ENCODE results near the gene SUMF1. TPM values are rescaled to one million over a fixed set of nuclear protein-coding genes. Genes with fewer than 3 reads are reported as not detected.

Gene SUMF1
- polyA plus RNA-seq, 1 donor (not counting 4 experiments of a cell fraction or from before 2014, with no cell fraction given), result 36.1 TPM

DNA sequence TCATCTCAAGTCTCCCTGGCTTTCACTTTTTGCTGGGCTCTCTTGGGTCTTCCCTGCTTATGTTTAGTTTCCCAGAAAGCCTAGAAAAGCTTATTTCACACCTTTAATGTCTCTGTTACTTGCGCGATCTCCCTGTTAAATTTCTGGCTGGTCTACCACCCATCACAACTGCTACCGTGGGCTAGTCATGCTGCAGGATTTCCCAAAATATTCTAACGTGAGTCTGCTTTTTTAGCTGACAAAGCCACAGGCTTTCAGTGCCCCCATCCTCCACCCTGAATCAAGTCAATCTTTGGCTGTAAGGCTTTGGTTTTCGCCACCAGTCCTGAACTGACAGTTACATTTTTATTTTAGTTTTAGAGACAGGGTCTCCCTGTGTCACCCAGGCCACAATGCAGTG is 74.1 kb downstream of the SUMF1 start:
- no peaks in the 10 kb centered on the region for H3K9me1 ChIP-seq (ENCODE audit: control insufficient read depth, extremely low read depth, insufficient read depth, low read length)
- H2AFZ ChIP-seq (ENCODE audit: control insufficient read depth, low read length), result no peak overlapping the region
- H3K4me1 ChIP-seq (ENCODE audit: control insufficient read depth, extremely low read depth, insufficient read depth, low read length), result no peaks in the 10 kb centered on the region
- dilution Hi-C loops (cut with MboI; ENCODE audit: extremely low pct_ligation_motif_present, low sequenced_read_pairs), result no loop called here
- FAIRE-seq (no peak), DNase-seq (ENCODE audit: low read depth, low spot score) (no peak)
- H3K4me3 ChIP-seq (ENCODE audit: control insufficient read depth in 2 of 3, extremely low read depth in 1 of 3, insufficient read depth in 2 of 3, low read depth in 1 of 3, low read length in 3 of 3), result no peak overlapping the region
- no peaks in the 10 kb centered on the region for H3K36me3 ChIP-seq (ENCODE audit: control insufficient read depth in 2 of 2, extremely low read depth in 1 of 2, insufficient read depth in 2 of 2, low read length in 2 of 2)
- TF ChIP-seq EZH2 (IDR thresholded peaks at IDR 0.05; ENCODE audit: low read length) (no peak), CTCF (optimal IDR thresholded peaks at IDR 0.05 in 1 of 3, IDR thresholded peaks at IDR 0.05 in 1 of 3, conservative IDR thresholded peaks at IDR 0.05 in 1 of 3; ENCODE audit: extremely low read depth in 1 of 3, insufficient read depth in 2 of 3, low read length in 3 of 3) (no peak)
- no peak overlapping the region for H3K9ac ChIP-seq (ENCODE audit: control insufficient read depth, extremely low read depth, insufficient read depth, low read length)
- H3K4me2 ChIP-seq (ENCODE audit: control insufficient read depth, extremely low read depth, insufficient read depth, low read depth, low read length), result no peak overlapping the region
- no peaks in the 10 kb centered on the region for H3K79me2 ChIP-seq (ENCODE audit: control insufficient read depth, insufficient read depth, low read length)
- H3K27ac ChIP-seq (ENCODE audit: control insufficient read depth, insufficient read depth, low read length), result no peak overlapping the region
- no peaks in the 10 kb centered on the region for H3K9me3 ChIP-seq (ENCODE audit: control insufficient read depth, low read depth, low read length)
- no peaks in the 10 kb centered on the region for H3K27me3 ChIP-seq (ENCODE audit: control insufficient read depth, extremely low read depth, insufficient read depth, low read length)
- H4K20me1 ChIP-seq (ENCODE audit: control insufficient read depth, extremely low read depth, insufficient read depth, low read length), result no peaks in the 10 kb centered on the region

- H3K27me3 ChIP-seq (ENCODE audit: control insufficient read depth, extremely low read depth, insufficient read depth, low read length), result no peaks in the 10 kb centered on the region
- no peaks in the 10 kb centered on the region for H3K9me3 ChIP-seq (ENCODE audit: control insufficient read depth, low read depth, low read length)
- no peaks in the 10 kb centered on the region for H3K36me3 ChIP-seq (ENCODE audit: control insufficient read depth in 2 of 2, extremely low read depth in 1 of 2, insufficient read depth in 2 of 2, low read length in 2 of 2)
- no peaks in the 10 kb centered on the region for H3K79me2 ChIP-seq (ENCODE audit: control insufficient read depth, insufficient read depth, low read length)
- no peak overlapping the region for H3K4me3 ChIP-seq (ENCODE audit: control insufficient read depth in 2 of 3, extremely low read depth in 1 of 3, insufficient read depth in 2 of 3, low read depth in 1 of 3, low read length in 3 of 3)
- no peaks in the 10 kb centered on the region for H3K9me1 ChIP-seq (ENCODE audit: control insufficient read depth, extremely low read depth, insufficient read depth, low read length)
- H3K4me2 ChIP-seq (ENCODE audit: control insufficient read depth, extremely low read depth, insufficient read depth, low read depth, low read length), result no peak overlapping the region
- H3K4me1 ChIP-seq (ENCODE audit: control insufficient read depth, extremely low read depth, insufficient read depth, low read length), result no peaks in the 10 kb centered on the region
- DNase-seq (ENCODE audit: low read depth, low spot score) (no peak), FAIRE-seq (no peak)
- H4K20me1 ChIP-seq (ENCODE audit: control insufficient read depth, extremely low read depth, insufficient read depth, low read length), result no peaks in the 10 kb centered on the region
- TF ChIP-seq CTCF (optimal IDR thresholded peaks at IDR 0.05 in 1 of 3, IDR thresholded peaks at IDR 0.05 in 1 of 3, conservative IDR thresholded peaks at IDR 0.05 in 1 of 3; ENCODE audit: extremely low read depth in 1 of 3, insufficient read depth in 2 of 3, low read length in 3 of 3), result no peak
- H2AFZ ChIP-seq (ENCODE audit: control insufficient read depth, low read length), result no peak overlapping the region
- H3K27ac ChIP-seq (ENCODE audit: control insufficient read depth, insufficient read depth, low read length), result no peak overlapping the region
- dilution Hi-C loops (cut with MboI; ENCODE audit: extremely low pct_ligation_motif_present, low sequenced_read_pairs), result no loop called here
- no peak overlapping the region for H3K9ac ChIP-seq (ENCODE audit: control insufficient read depth, extremely low read depth, insufficient read depth, low read length)
These were observed 79.6 kb downstream of the SUMF1 start for GRCh38 chr3:4387210-4388204.

Data from keratinocyte (primary cell).